Lower leg skin (tissue), 4 donors: ENCODE data around the gene ITIH3. TPM values are rescaled to one million over a fixed set of nuclear protein-coding genes. Genes with fewer than 3 reads are reported as not detected.

Experiments
- DNase-seq, 2 donors: peaks; one replicate each; pipeline ENCODE4 v3.0.0-alpha.2; 2019; ENCODE audit warnings: low spot score in 2 of 2
- H3K4me3 ChIP-seq: fragments of 200-600 bp; sonication (generic); 2 replicates; pipeline ENCODE4 v1.5.1; 2017; ENCODE audit warnings: mild to moderate bottlenecking, low read depth; ENCODE audit not compliant: poor library complexity, severe bottlenecking
- CTCF ChIP-seq, 3 donors: fragments of 450-650 bp; IDR thresholded peaks; one replicate each; pipeline ENCODE4 v1.5.1; 2016; ENCODE audit warnings: antibody characterized with exemption in 3 of 3, mild to moderate bottlenecking in 3 of 3, moderate library complexity in 2 of 3
- POLR2A ChIP-seq, 2 donors: fragments of 450-650 bp; IDR thresholded peaks; one replicate each; pipeline ENCODE4 v1.6.1; 2016 to 2017; ENCODE audit warnings: antibody characterized with exemption in 2 of 2, mild to moderate bottlenecking in 1 of 2, moderate library complexity in 1 of 2
- WGBS, 2 donors: methylation state at CpG; one replicate each; pipeline ENCODE4 v1.1.5; 2018; 5-methylcytosine and 5-hydroxymethylcytosine counted together
- intact Hi-C: fragments of 100-400 bp; cut with DNase I; formaldehyde crosslinking; loops from one replicate; pipeline ENCODE4 v1.15.0; 2023; ENCODE audit warnings: low total_unique reads
- total RNA-seq, 4 donors: library from RNA; depleted of rRNA; stranded (reverse); fragments of >200 nt; gene quantifications; one replicate each; pipeline ENCODE4 v1.1.0, GENCODE V29; 2016

ITIH3 gene
- total RNA-seq, 4 donors from 2014 or later, result 0.17 to 19.3 (median 0.97) TPM

DNA sequence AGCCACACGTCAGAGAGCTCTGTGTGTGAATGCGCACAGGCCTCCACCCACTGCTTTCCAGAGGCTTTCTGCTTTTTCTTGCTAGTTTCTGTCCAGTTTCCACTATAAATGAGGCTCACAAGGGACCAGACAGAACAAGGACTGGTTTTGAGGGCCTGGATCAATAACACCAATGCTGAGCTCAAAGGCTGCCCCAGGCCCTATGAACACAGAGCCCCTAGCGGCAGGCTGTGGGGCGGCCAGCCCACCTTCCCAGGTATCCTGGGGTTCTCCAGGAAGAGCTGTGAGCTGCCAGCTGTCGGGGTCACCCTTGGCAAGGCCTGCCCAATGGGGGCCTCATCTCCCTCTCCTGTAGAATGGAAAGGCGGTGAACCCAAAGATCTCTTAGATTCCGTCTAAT lies 2.2 kb upstream of the ITIH3 start:
- intact Hi-C loops, result no loop called here
- no peak overlapping the region for H3K4me3 ChIP-seq
- DNase-seq, result no peak
- TF ChIP-seq POLR2A (IDR thresholded peaks at IDR 0.05) (no peak), CTCF (IDR thresholded peaks at IDR 0.05) (no peak)
- 84 to 92% methylated on average over 7 of the region's 7 CpGs for WGBS, 2 donors

DNA sequence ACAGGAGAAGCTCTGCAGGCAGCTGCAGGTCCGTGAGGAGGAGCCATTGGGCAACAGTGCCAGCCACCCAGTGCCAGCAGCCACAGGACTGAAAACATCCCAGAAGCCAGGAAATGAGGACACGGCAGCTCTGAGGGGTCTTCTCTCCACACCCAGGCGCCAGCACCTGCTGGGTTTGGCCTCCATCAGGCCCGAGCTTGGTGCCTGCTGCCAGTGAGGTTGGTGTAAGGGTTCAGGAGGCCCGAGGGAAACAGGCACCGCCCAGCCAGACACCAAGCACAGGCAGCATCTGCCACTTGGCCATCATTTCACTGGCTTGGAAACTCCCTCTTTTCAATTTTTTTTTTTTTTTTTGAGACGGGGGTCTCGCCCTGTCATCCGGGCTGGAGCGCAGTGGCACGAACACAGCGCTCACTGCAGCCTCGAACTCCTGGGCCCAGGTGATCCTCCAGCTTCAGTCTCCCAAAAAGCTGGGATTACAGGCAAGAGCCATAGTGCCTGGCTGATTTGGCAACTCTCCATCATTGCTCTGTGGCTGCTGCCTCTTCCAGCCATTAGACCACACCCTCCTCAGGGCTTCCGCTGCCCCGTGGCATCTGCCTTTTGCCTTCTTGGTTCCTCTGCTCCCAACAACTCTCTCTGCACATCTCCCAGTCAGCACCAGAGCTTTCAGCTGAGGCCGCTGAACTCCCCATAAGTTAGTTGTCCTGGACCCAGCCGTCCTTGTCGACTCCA lies 1.5 kb upstream of the ITIH3 start:
- DNase-seq, result no peak
- intact Hi-C loops, result no loop called here
- 55 to 62% methylated on average over 18 of the region's 18 CpGs for WGBS, 2 donors
- TF ChIP-seq CTCF (IDR thresholded peaks at IDR 0.05) (no peak), POLR2A (IDR thresholded peaks at IDR 0.05) (no peak)
- no peak overlapping the region for H3K4me3 ChIP-seq

DNA sequence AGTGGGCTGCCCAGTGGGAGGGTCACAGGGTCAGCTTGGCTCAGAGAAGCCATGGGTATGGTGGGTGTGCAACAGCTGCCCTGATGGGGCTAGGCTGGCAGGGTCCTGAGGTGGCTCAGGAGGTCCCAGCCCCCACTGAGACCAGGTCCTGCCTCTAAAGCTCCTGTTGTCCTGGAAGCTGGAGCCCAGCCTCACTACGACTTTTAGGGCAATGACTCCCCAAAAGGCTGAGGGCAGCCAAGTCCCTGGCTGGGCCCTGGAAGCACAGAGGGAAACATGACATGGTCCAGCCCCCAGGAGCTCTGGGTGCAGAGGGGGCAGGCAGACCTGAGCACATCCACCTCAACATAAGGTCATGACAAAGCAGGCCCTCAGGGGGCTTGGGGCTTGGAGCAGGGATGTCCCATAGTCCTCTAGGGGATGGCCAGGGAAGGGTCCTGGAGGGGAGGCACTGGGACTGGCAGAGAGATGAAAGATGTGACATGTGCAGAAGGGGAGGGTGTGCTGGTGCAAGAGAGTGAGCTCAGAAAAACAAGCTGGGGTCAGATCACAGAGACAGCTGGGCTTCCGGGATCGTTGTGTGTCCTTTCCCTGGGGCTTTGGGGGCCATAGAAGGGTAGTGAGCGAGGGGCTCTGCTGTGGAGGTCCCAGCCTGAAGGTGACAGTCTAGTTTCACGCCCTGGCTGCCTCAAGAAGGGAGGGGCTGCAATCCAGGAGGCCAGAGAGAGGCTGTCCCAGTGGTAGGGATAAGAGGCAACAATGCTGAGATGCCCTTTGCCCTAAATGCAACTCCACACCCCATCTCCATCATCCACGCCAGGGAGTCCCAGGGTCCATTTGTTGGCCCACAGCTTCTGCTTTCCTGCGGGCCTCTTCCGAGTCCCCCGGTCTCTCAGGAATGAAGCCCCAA lies 639 bp upstream of the ITIH3 start:
- no peak overlapping the region for H3K4me3 ChIP-seq
- TF ChIP-seq POLR2A (IDR thresholded peaks at IDR 0.05), result no peak
- no peak for TF ChIP-seq CTCF (IDR thresholded peaks at IDR 0.05)
- 80 to 83% methylated on average over 9 of the region's 9 CpGs for WGBS, 2 donors
- intact Hi-C loops, result no loop called here
- no peak for DNase-seq

DNA sequence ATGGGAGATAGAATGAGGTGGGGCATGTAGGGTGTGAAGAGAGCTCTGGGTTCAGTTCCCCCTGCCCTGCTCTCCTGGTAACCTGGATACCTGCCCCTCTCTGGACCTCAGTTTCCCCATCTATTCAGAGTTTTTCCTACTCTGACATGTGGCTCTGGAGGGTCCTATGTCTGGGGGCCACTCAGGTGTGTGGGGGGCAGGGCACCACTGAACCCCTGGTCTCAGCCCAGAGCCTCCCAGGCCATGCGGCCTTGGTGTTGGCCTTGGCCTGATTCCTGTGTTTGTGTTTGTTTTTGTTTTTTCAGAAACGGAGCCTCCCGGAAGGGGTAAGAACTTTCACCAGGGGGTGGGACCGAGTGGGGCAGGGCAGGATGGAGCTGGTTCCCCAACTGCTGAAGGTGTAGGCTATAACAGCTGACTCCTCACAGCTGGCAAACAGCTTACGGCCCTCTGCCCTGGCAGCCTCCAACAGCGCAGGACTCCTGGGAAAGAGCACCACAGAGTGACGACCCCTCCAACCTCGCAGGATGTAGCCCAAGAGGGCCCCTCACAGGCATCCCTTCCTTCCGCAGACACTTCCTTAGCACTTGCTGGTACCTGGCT lies 803 bp downstream of the ITIH3 start:
- no peak for DNase-seq
- WGBS, 2 donors, result 73 to 77% methylated on average over 9 of the region's 9 CpGs
- TF ChIP-seq POLR2A (IDR thresholded peaks at IDR 0.05), result no peak
- TF ChIP-seq CTCF (IDR thresholded peaks at IDR 0.05), result no peak
- intact Hi-C loops, result no loop called here
- no peak overlapping the region for H3K4me3 ChIP-seq

DNA sequence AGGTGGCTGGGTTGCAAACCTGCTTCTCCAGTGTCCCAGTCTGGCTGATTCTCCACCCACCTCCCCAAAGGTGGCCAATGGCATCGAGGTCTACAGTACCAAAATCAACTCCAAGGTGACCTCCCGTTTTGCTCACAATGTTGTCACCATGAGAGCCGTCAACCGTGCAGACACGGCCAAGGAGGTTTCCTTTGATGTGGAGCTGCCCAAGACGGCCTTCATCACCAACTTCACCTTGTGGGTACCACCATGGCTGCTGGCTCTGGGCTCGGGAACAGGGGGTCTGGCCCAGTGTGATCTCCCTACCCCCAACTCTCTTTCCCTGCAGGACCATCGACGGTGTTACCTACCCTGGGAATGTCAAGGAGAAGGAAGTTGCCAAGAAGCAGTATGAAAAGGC lies 1.8 kb downstream of the ITIH3 start:
- WGBS, 2 donors, result 84 to 91% methylated on average over 9 of the region's 9 CpGs
- TF ChIP-seq CTCF (IDR thresholded peaks at IDR 0.05), result no peak
- no peak for TF ChIP-seq POLR2A (IDR thresholded peaks at IDR 0.05)
- no peak for DNase-seq
- H3K4me3 ChIP-seq, result no peak overlapping the region
- intact Hi-C loops, result no loop called here
